ENCODE data around the gene ELOA2.

ELOA2 gene

GRCh38 chr18:47067648-47068047, 32.2 kb upstream of the ELOA2 start:
- no peak for TF ChIP-seq CEBPB (IDR thresholded peaks at IDR 0.05)
- TF ChIP-seq YY1 (IDR thresholded peaks at IDR 0.05; ENCODE audit: low read depth): no peak
- TF ChIP-seq MAX (IDR thresholded peaks at IDR 0.05): no peak
- no peak for TF ChIP-seq TAF1 (IDR thresholded peaks at IDR 0.05; ENCODE audit: low read depth)
- TF ChIP-seq ZBTB7A (IDR thresholded peaks at IDR 0.05; ENCODE audit: low read depth): no peak
- TF ChIP-seq TCF12 (IDR thresholded peaks at IDR 0.05; ENCODE audit: low read depth): no peak
- TF ChIP-seq REST (IDR thresholded peaks at IDR 0.05; ENCODE audit: low read depth): no peak
- no peak for TF ChIP-seq EP300 (IDR thresholded peaks at IDR 0.05; ENCODE audit: borderline replicate concordance)
- TF ChIP-seq CREB1 (IDR thresholded peaks at IDR 0.05; ENCODE audit: low read depth): no peak
- no peak for TF ChIP-seq NFIC (IDR thresholded peaks at IDR 0.05)

DNA sequence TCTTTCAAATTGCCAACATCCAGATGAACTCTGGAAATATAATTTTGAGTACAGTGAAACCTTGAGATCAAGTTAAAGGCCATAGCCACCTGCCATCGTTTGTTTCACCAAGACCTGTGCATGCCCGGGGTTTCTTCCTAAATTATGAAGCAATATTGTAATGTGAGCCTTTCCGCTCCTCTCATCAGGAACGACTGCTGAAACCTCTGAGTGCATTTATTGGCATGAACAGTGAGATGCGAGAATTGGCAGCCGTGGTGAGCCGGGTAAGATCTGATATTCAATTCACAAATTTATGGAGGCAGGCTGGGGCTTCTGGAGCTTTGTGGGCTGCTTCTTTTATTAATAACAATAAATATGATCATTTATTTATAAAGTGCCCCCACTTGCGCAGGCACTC, 27.7 kb upstream of the ELOA2 start:
- TF ChIP-seq, protein P1, sequence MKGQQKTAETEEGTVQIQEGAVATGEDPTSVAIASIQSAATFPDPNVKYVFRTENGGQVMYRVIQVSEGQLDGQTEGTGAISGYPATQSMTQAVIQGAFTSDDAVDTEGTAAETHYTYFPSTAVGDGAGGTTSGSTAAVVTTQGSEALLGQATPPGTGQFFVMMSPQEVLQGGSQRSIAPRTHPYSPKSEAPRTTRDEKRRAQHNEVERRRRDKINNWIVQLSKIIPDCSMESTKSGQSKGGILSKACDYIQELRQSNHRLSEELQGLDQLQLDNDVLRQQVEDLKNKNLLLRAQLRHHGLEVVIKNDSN (IDR thresholded peaks at IDR 0.05): no peak
- TF ChIP-seq RAD21 (IDR thresholded peaks at IDR 0.05; ENCODE audit: low read depth) (no peak), TAF1 (IDR thresholded peaks at IDR 0.05; ENCODE audit: low read depth) (no peak), EGR1 (IDR thresholded peaks at IDR 0.05) (no peak), FOXM1 (IDR thresholded peaks at IDR 0.05; ENCODE audit: borderline replicate concordance, low read depth) (no peak), ZBTB7A (IDR thresholded peaks at IDR 0.05; ENCODE audit: low read depth) (no peak), CEBPB (IDR thresholded peaks at IDR 0.05) (no peak), REST (IDR thresholded peaks at IDR 0.05; ENCODE audit: low read depth) (no peak), CREB1 (IDR thresholded peaks at IDR 0.05; ENCODE audit: low read depth) (no peak), TEAD4 (IDR thresholded peaks at IDR 0.05) (no peak), NFIC (IDR thresholded peaks at IDR 0.05) (no peak), YY1 (IDR thresholded peaks at IDR 0.05; ENCODE audit: low read depth) (no peak), EP300 (IDR thresholded peaks at IDR 0.05; ENCODE audit: borderline replicate concordance) (no peak), MAX (IDR thresholded peaks at IDR 0.05) (no peak), TCF12 (IDR thresholded peaks at IDR 0.05; ENCODE audit: low read depth) (no peak)

DNA sequence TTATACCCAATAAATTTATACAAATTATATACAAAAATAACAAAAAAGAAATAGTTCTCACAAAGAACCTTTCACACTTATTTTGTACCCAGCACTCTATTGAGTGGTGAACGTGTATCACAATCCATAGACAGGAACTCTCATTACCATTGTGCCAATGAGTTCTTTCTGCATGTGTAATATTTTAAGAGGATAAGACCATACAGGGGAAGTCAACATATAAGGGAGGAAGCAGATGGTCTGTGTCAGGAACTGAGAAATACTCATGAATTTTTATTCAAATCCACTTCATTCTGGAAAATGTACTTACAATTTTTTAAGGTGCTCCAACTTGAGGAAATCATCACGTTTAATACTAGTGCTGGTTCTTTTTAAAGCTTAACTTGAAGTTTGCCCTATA, 27.1 kb upstream of the ELOA2 start:
- TF ChIP-seq EGR1 (IDR thresholded peaks at IDR 0.05) (no peak), REST (IDR thresholded peaks at IDR 0.05; ENCODE audit: low read depth) (no peak), TEAD4 (IDR thresholded peaks at IDR 0.05) (no peak), MAX (IDR thresholded peaks at IDR 0.05) (no peak), RAD21 (IDR thresholded peaks at IDR 0.05; ENCODE audit: low read depth) (no peak), TAF1 (IDR thresholded peaks at IDR 0.05; ENCODE audit: low read depth) (no peak), ZBTB7A (IDR thresholded peaks at IDR 0.05; ENCODE audit: low read depth) (no peak)

DNA sequence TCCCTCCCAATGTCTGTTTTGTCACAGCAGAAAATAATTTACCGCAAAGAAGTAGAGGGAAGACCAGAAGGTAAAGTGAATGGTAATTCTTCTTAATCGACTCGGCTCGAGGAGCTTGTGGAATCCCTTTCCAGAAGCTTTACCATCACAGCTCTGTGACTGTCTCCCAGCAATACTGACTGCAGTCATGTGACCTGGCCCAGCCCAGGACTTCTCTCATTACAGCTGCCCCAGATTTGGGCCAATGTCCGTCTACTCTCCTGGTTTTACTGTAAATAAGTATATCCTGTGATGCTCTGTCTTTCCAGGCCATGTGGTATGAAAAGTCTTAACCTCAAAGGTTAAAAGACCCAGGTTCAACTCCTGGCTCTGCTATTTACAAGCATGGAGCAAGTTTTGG, 18.9 kb upstream of the ELOA2 start:
- TF ChIP-seq FOXM1 (IDR thresholded peaks at IDR 0.05; ENCODE audit: borderline replicate concordance, low read depth) (no peak), TAF1 (IDR thresholded peaks at IDR 0.05; ENCODE audit: low read depth) (no peak), NFIC (IDR thresholded peaks at IDR 0.05) (no peak), REST (IDR thresholded peaks at IDR 0.05; ENCODE audit: low read depth) (no peak), TCF12 (IDR thresholded peaks at IDR 0.05; ENCODE audit: low read depth) (no peak), CREB1 (IDR thresholded peaks at IDR 0.05; ENCODE audit: low read depth) (no peak), CEBPB (IDR thresholded peaks at IDR 0.05) (no peak)
- TF ChIP-seq, protein P1 (IDR thresholded peaks at IDR 0.05): 0 out of 2 replicates have a peak, but pooled peaks have one; percentile 45

Data from Ishikawa (cell line).